ENCODE measurements around the gene ATG9B.

ATG9B gene

DNA sequence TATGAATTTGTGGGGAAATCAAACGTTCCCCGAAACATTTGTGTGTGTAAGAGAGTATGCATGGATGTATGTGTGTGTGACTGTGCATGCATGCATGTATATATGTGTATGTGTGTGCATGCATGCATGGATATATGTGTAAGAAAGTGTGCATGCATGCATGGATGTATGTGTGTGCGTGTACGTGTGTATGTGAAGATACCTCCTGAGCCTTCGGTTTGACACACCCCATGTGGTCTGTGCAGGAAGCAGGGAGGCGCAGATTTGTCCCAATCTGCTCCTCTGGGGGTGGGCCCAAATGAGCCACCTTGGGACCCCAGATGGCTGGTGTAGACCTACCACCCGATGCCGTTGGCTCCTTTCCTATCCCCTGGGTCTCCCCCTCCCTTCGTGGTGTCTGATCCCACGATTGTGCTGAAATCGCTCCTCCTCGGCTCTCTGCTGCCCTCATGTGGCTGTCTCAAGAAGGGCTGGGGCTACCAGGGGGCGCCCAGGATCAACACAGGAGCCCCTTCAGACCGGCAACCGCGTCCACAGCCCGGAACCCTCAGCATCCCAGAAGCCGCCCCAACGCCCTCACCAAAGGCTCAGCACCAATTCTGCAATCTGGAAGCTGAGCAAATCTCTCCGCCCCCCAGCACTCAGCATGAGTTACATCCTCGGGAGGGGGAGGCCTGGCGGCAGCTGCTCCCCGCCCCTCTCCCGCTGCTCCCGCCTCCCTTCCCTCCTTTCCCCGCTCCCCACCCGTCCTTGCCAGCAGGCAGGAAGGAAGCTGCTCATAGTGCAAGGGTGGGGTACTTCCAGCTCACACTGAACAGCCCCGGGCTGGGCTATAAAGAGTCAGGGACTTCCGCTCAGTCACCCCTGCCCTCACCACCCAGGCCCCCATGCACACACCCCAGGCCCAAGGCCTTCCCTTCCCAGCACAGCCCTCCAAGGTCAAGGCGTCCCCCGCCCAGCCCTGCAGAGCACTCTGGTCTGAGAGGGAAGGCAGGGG is 35.8 kb downstream of the ATG9B start:
- ATAC-seq (ENCODE audit: low read depth) (peak; percentile 40), DNase-seq (ENCODE audit: low spot score) (no peak)
- peak; percentile 59 for TF ChIP-seq CTCF (IDR thresholded peaks at IDR 0.05; ENCODE audit: poor library complexity, severe bottlenecking)

GRCh38 chr7:150986556-150986955 is 37.7 kb downstream of the ATG9B start:
- Histone ChIP-seq H3K4me3 (ENCODE audit: severe bottlenecking) (no peak overlapping the region), H3K27me3 (ENCODE audit: insufficient read depth, poor library complexity, severe bottlenecking) (peaks cover 21% of the 10 kb centered on the region), H3K27ac (ENCODE audit: poor library complexity, severe bottlenecking) (no peak overlapping the region), H3K4me1 (ENCODE audit: insufficient read depth, poor library complexity, severe bottlenecking) (no peaks in the 10 kb centered on the region), H3K9me3 (ENCODE audit: severe bottlenecking) (peaks cover 5% of the 10 kb centered on the region), H3K36me3 (ENCODE audit: low read depth) (no peaks in the 10 kb centered on the region)
- DNase-seq (ENCODE audit: low spot score) (no peak), ATAC-seq (ENCODE audit: low read depth) (no peak)
- no peak for TF ChIP-seq CTCF (IDR thresholded peaks at IDR 0.05; ENCODE audit: poor library complexity, severe bottlenecking)

More for the DNA sequence above, 35.8 kb downstream of the ATG9B start:
- H3K4me3 ChIP-seq (ENCODE audit: severe bottlenecking): no peak overlapping the region
- H3K27ac ChIP-seq (ENCODE audit: poor library complexity, severe bottlenecking): no peak overlapping the region
- peaks cover 6% of the 10 kb centered on the region for H3K9me3 ChIP-seq (ENCODE audit: severe bottlenecking)
- peaks cover 9% of the 10 kb centered on the region for H3K27me3 ChIP-seq (ENCODE audit: insufficient read depth, poor library complexity, severe bottlenecking)
- H3K4me1 ChIP-seq (ENCODE audit: insufficient read depth, poor library complexity, severe bottlenecking): no peaks in the 10 kb centered on the region
- no peaks in the 10 kb centered on the region for H3K36me3 ChIP-seq (ENCODE audit: low read depth)

DNA sequence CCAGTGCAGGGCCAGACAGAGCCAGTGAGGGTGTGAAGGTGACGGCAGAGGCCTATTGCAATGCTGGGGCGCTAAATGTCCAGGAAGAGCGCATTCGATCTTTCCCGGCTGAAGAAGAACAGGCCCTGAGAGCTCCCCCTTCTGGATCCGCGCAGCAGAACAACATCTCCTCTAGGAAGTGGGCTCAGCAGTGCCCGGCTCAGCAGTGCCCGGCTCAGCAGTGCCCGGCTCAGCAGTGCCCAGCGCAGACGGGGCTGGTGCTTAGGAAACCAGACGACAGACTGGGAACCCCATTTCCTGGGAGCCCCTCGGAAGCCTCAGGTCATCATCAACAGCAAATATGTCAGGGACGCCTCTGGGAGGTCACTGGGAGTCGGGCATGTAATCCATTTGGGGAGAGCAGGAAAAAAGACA is 38.2 kb downstream of the ATG9B start:
- peaks cover 26% of the 10 kb centered on the region for H3K27me3 ChIP-seq (ENCODE audit: insufficient read depth, poor library complexity, severe bottlenecking)
- H3K4me1 ChIP-seq (ENCODE audit: insufficient read depth, poor library complexity, severe bottlenecking): no peaks in the 10 kb centered on the region
- ATAC-seq (ENCODE audit: low read depth): peak; percentile 75
- H3K27ac ChIP-seq (ENCODE audit: poor library complexity, severe bottlenecking): no peak overlapping the region
- no peak for DNase-seq (ENCODE audit: low spot score)
- no peak overlapping the region for H3K4me3 ChIP-seq (ENCODE audit: severe bottlenecking)
- TF ChIP-seq CTCF (IDR thresholded peaks at IDR 0.05; ENCODE audit: poor library complexity, severe bottlenecking): peak; percentile 71
- peaks cover 2% of the 10 kb centered on the region for H3K9me3 ChIP-seq (ENCODE audit: severe bottlenecking)
- no peaks in the 10 kb centered on the region for H3K36me3 ChIP-seq (ENCODE audit: low read depth)

DNA sequence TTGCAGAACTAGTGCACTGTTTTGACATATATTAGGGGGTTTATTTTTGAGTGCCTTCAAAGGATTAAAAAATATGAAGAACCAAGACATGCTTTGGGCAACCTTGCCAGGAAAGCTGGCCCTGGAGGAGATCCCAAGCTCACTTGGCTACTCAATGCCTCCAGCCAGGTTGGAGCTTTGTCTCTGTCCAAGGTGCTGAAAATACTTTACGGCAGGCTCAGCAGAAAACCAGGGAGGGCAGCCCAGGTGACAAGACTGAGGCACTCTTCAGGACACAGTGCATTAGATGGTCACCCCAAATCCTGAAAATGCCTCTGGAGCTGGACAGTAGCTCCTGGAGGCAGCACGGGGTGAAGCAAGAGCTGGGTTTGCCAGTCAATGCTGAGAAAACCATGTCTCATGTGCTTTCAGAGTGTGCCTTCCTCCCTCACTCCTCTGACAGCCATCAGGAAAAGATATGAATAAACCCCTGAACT is 40.4 kb downstream of the ATG9B start:
- ATAC-seq (ENCODE audit: low read depth) (0 out of 3 replicates have a peak, but pooled peaks have one; percentile 26), DNase-seq (ENCODE audit: low spot score) (no peak)
- TF ChIP-seq CTCF (IDR thresholded peaks at IDR 0.05; ENCODE audit: poor library complexity, severe bottlenecking): no peak
- Histone ChIP-seq H3K4me3 (ENCODE audit: severe bottlenecking) (no peak overlapping the region), H3K36me3 (ENCODE audit: low read depth) (no peaks in the 10 kb centered on the region), H3K27me3 (ENCODE audit: insufficient read depth, poor library complexity, severe bottlenecking) (peaks cover 47% of the 10 kb centered on the region), H3K27ac (ENCODE audit: poor library complexity, severe bottlenecking) (no peak overlapping the region), H3K9me3 (ENCODE audit: severe bottlenecking) (no peaks in the 10 kb centered on the region), H3K4me1 (ENCODE audit: insufficient read depth, poor library complexity, severe bottlenecking) (no peaks in the 10 kb centered on the region)

All from RWPE2 (cell line).